Measurements from ENCODE around the gene XIRP1. TPM values are rescaled to one million over a fixed set of nuclear protein-coding genes. Genes with fewer than 3 reads are reported as not detected.

XIRP1 gene
- total RNA-seq, 1 donor from 2014 or later = 0.12 TPM

DNA sequence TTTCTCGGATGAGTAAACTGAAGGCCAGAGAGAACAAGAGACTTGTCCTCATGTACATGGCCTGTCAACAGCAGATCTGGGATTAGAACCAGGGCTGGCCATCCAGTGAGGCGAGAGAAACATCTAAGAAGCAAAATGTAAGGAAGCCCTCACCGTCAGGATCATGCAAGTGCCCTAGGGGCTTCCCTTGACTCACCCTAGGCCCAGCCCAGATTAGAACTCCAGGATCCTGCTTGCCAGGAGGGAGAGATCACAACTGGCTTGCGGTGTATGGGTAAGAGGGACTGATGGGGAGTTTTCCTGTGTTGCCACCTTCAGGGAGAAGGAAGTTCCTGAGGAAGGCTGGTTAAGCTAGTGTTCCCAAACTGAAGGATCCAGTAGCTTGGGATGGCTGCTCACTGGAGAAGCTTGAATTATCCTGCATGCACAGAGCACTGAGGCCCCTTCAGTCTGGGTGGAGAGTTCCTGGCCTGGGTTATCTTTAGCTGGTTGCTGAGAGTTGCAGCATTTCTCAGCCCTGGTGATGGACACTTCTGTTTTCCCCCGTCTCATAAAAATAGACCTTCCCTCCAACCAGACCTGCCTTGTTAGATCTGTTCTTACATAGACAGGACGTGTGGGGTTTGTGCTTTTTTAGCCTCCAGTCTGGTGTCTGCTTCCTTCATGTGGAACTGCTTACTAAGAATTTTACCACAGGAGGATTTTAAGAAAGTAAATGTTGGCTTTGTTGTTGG, 28.2 kb upstream of the XIRP1 start:
- no peak overlapping the region for H3K4me3 ChIP-seq (ENCODE audit: low read depth, low read length)
- TF ChIP-seq CTCF (conservative IDR thresholded peaks at IDR 0.05; ENCODE audit: low read depth, low read length) = no peak
- no peak for DNase-seq (ENCODE audit: low read depth)

DNA sequence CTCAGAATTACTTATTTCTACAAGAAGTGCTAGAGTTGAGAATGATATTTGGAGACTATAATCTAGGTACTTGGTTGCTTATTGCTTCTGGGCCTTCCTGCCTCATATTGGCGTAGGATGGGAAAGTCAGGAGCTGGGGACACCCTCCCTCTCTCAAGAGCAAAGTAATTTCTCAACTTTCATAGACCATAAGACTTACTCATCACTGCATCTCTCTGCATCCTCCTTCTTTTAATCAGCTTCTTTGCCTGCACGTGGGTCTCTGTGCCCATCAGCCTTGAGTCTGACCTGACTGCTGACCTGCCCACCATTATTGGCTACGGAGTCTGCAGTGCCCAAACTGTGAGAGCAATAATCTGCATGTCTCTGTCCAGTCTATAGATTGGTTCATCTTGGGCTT, 27.3 kb upstream of the XIRP1 start:
- no peak overlapping the region for H3K4me3 ChIP-seq (ENCODE audit: low read depth, low read length)
- TF ChIP-seq CTCF (conservative IDR thresholded peaks at IDR 0.05; ENCODE audit: low read depth, low read length) = no peak

DNA sequence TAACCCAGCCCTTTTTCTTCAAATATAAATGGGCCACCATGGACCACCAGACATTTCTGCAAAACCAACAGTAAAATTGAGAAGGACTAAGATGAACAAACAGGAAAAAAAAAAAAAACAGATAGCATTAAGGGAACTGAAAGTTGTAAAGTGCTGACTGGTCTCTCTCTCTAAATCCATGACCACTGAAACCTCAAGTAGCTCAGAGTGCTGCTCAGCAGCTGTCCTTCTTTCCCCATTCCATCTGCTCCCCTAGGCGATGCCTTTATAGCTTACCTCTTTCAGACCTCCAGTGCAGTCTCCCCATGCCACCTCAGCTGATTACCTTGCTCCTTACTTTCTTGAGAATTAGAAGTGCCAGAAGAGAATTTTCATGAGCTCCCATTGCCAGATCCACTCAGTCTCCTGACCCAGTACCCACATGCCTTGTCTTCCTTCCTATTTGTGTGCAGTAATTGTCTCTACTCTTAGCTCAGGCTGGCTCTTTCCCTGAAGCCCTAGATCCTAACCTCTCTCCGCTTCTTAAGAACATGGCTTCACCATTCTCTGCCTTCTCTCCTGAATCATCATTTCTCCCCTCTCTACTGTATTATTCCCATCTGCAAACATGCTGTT, 23.9 kb upstream of the XIRP1 start:
- no peak overlapping the region for H3K4me3 ChIP-seq (ENCODE audit: low read depth, low read length)
- no peak for DNase-seq (ENCODE audit: low read depth)
- TF ChIP-seq CTCF (conservative IDR thresholded peaks at IDR 0.05; ENCODE audit: low read depth, low read length) = no peak

More for the DNA sequence above, 27.3 kb upstream of the XIRP1 start:
- no peak for DNase-seq (ENCODE audit: low read depth)

- no peak for TF ChIP-seq CTCF (conservative IDR thresholded peaks at IDR 0.05; ENCODE audit: low read depth, low read length)
- H3K4me3 ChIP-seq (ENCODE audit: low read depth, low read length) = no peak overlapping the region
- no peak for DNase-seq (ENCODE audit: low read depth)
These were observed 21.2 kb upstream of the XIRP1 start for GRCh38 chr3:39213613-39214012.

- H3K4me3 ChIP-seq (ENCODE audit: low read depth, low read length) = no peak overlapping the region
- TF ChIP-seq CTCF (conservative IDR thresholded peaks at IDR 0.05; ENCODE audit: low read depth, low read length) = no peak
- DNase-seq (ENCODE audit: low read depth) = no peak
These were observed 20.3 kb upstream of the XIRP1 start for GRCh38 chr3:39212665-39213064.

GRCh38 chr3:39211332-39212130, 19.1 kb upstream of the XIRP1 start:
- no peak for DNase-seq (ENCODE audit: low read depth)
- no peak for TF ChIP-seq CTCF (conservative IDR thresholded peaks at IDR 0.05; ENCODE audit: low read depth, low read length)
- H3K4me3 ChIP-seq (ENCODE audit: low read depth, low read length) = no peak overlapping the region

All from epithelial cell of proximal tubule (primary cell).